HG03558 (cell line): ENCODE data around the gene AK8.
"Not testable (repeated sequence)": the region's sequence is repeated elsewhere in the genome, so short reads cannot be mapped to it uniquely, and the experiment has no call there.

Experiments
- ATAC-seq: cut with Tn5 transposase; IDR thresholded peaks from one replicate; pipeline ENCODE4 v1.9.1; 2021; ENCODE audit warnings: moderate number of reproducible peaks; ENCODE audit not compliant: unreplicated experiment; ENCODE audit errors: extremely low read depth

Gene AK8

GRCh38 chr9:132728071-132728470 is 150.0 kb downstream of the AK8 start:
- no peak for ATAC-seq

GRCh38 chr9:132726576-132727130 is 151.4 kb downstream of the AK8 start:
- ATAC-seq: no peak

- no peak for ATAC-seq
These were observed 152.8 kb downstream of the AK8 start for GRCh38 chr9:132725306-132725705.

GRCh38 chr9:132723809-132724208 is 154.3 kb downstream of the AK8 start:
- ATAC-seq: no peak

GRCh38 chr9:132722564-132723065 is 155.5 kb downstream of the AK8 start:
- ATAC-seq: no peak

GRCh38 chr9:132721661-132722060 is 156.4 kb downstream of the AK8 start:
- no peak for ATAC-seq

GRCh38 chr9:132718381-132718928 is 159.6 kb downstream of the AK8 start:
- ATAC-seq: not testable (repeated sequence)

GRCh38 chr9:132717326-132717945 is 160.6 kb downstream of the AK8 start:
- ATAC-seq: no peak

- ATAC-seq: no peak
These were observed 162.1 kb downstream of the AK8 start for GRCh38 chr9:132716007-132716406.

- no peak for ATAC-seq
These were observed 165.3 kb downstream of the AK8 start for GRCh38 chr9:132712753-132713152.

- no peak for ATAC-seq
These were observed 166.2 kb downstream of the AK8 start for GRCh38 chr9:132711846-132712245.

GRCh38 chr9:132711152-132711551 is 166.9 kb downstream of the AK8 start:
- not testable (repeated sequence) for ATAC-seq

GRCh38 chr9:132710333-132710732 is 167.8 kb downstream of the AK8 start:
- no peak for ATAC-seq

GRCh38 chr9:132708769-132709430 is 169.2 kb downstream of the AK8 start:
- no peak for ATAC-seq

- no peak for ATAC-seq
These were observed 169.8 kb downstream of the AK8 start for GRCh38 chr9:132708239-132708638.

- no peak for ATAC-seq
These were observed 174.7 kb downstream of the AK8 start for GRCh38 chr9:132703336-132703735.

GRCh38 chr9:132702254-132702653 is 175.8 kb downstream of the AK8 start:
- ATAC-seq: no peak

- ATAC-seq: no peak
These were observed 178.1 kb downstream of the AK8 start for GRCh38 chr9:132699956-132700355.

- no peak for ATAC-seq
These were observed 179.1 kb downstream of the AK8 start for GRCh38 chr9:132698989-132699388.

- ATAC-seq: no peak
These were observed 180.9 kb downstream of the AK8 start for GRCh38 chr9:132697230-132697629.

- ATAC-seq: no peak
These were observed 183.9 kb downstream of the AK8 start for GRCh38 chr9:132694144-132694543.
